Spleen (tissue), 7 donors: ENCODE results near the gene TFAM.

Experiments
- CTCF ChIP-seq, 11 experiments: fragments of 200-600 bp in 7 of 11; fragments of 450-650 bp in 4 of 11; sonication (generic) in 4 of 11; IDR thresholded peaks in 8 of 11; conservative IDR thresholded peaks in 3 of 11; 1 replicate in 7 of 11; 2 replicates in 4 of 11; pipeline versions ENCODE4 v1.4.0 to v1.8.0; 2016 to 2021; ENCODE audit warnings: antibody characterized with exemption in 11 of 11, inconsistent platforms in 4 of 11, mild to moderate bottlenecking in 1 of 11
- POLR2A ChIP-seq, 3 donors: fragments of 450-650 bp; IDR thresholded peaks; one replicate each; pipeline ENCODE4 v1.5.1; 2017; ENCODE audit warnings: antibody characterized with exemption in 3 of 3, mild to moderate bottlenecking in 1 of 3
- donor health status: DM: no; HTN: no; CAD: no; lungs with moderate emphysema.
- donor health status: DM: no; HTN: no; CAD: no.
- donor health status: DM: no; HTN: no; CAD: no.

DNA sequence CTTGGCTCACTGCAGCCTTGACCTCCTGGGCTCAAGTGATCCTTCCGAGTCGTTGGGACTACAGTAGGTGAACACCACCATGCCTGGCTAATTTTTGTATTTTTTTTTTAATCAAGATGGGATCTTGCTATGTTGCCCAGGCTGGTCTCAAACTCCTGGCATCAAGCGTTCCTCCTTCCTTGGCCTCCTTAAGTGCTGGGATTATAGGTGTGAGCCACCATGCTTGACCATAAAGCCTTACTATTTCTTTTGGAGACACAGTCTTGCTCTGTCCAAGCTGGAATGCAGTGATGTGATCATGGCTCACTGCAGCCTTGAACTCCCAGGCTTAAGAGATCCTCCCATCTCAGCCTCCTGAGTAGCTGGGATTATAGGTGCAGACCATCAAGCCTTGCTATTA lies 12.6 kb downstream of the TFAM start:
- TF ChIP-seq CTCF (IDR thresholded peaks at IDR 0.05 in 8 of 11, conservative IDR thresholded peaks at IDR 0.05 in 3 of 11) (no peak), POLR2A (IDR thresholded peaks at IDR 0.05) (no peak)
